Renal pelvis (tissue), 4 donors: ENCODE results near the gene NPIPA8. TPM values are rescaled to one million over a fixed set of nuclear protein-coding genes. Genes with fewer than 3 reads are reported as not detected.
"Not testable (repeated sequence)": the region's sequence is repeated elsewhere in the genome, so short reads cannot be mapped to it uniquely, and the experiment has no call there.

Experiments
- DNase-seq: peaks from one replicate; pipeline ENCODE4 v3.0.0-alpha.2; 2013
- polyA plus RNA-seq, 3 donors: library from polyadenylated mRNA; unstranded; fragments of 120-200 nt; gene quantifications; one replicate each; pipeline ENCODE4 v1.2.1, GENCODE V29; 2013; ENCODE audit not compliant: insufficient read length in 3 of 3

NPIPA8 gene
- polyA plus RNA-seq, 3 donors, result 0.75 to 26.7 (median 1.6) TPM

DNA sequence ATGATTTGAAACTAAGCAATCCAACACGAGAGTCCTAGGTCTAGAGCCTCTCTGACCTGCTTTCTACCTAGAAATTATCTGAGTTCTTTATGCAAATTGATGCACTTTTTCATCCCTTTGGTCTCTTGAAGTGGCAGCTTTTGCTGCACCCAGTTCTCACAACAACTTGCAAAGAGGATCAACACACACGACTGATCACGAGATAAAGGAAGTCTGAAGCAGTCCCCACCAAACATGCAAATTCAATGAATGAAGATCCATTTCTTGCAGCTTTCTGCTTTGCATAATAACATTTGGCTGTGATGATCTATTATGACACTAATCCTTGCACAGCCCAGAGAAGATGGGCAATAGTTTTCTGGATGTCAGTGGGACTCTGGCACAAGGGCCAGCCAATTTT is 56.2 kb downstream of the NPIPA8 start:
- not testable (repeated sequence) for DNase-seq

DNA sequence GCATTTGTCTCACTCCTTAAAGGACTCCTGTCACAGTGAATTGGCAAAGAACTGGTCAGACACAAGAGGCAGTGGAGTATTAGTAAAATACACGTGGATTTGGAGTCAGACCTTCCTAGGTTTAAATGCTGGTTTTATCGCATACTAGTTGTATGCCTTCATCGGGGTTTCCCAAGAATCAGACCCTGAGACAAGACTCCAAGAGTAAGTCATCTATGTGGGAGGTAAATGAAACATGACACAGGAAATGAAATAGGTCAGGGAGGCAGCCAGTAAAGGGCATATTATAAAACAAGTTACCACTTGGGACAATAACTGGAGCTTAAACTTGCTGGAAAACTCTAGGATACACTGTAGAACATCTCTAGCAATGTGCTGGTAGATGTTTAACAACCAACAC is 59.8 kb downstream of the NPIPA8 start:
- not testable (repeated sequence) for DNase-seq

DNA sequence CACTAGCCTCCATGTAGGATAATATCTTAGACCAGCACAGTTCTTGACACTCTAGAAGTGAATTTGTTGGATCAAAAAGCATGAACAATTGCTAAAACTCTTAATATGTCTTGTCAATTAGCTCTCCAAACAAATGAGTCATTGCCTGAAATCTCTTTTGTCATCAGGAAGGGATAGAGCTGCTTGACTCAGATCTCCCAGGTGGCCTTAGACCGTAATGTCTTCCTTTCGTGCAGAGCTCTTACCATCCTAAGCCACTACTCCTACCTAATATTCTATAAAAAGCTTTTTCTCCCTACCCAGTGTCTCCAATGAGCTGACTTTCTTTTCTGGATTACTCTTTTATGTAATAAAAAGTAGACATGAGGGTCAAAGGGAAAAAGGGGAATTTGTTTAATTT is 66.4 kb downstream of the NPIPA8 start:
- not testable (repeated sequence) for DNase-seq

Other genes starting within 250 kb of the NPIPA8 start
- gene NOMO2, start 225.4 kb upstream of the NPIPA8 start, polyA plus RNA-seq, result 10 to 100 TPM; 45.2 to 74.4 (median 66.3) TPM